GM12878 (cell line): ENCODE data around the gene ECI1. TPM values are rescaled to one million over a fixed set of nuclear protein-coding genes. Genes with fewer than 3 reads are reported as not detected.

ENCODE experiments used
- ATAC-seq: fragments of 200-7000 bp; cut with Tn5 transposase; 3 replicates; pipeline ENCODE4 v1.9.1; 2020; ENCODE audit warnings: mild to moderate bottlenecking, moderate library complexity
- BruUV-seq: library from RNA; stranded (reverse); fragments of 400-500 nt; replicated peaks from 2 replicates; lab custom pipeline; 2021; lab: Mats Ljungman, UMichigan
- CTCF ChIA-PET: fragments of 300-600 bp; sonication (Branson Sonifier 250); formaldehyde crosslinking; extraction: SDS; loops from one replicate; lab custom pipeline; 2021; ENCODE audit warnings: inconsistent platforms; lab: Yijun Ruan, JAX
- POLR2A ChIA-PET: fragments of 350-600 bp; formaldehyde crosslinking; extraction: SDS; loops from one replicate; lab custom pipeline; 2021; ENCODE audit warnings: inconsistent platforms; lab: Charles Lee
- RAD21 ChIA-PET: fragments of 300-600 bp; sonication (Branson Sonifier 250); formaldehyde crosslinking; loops from one replicate; lab custom pipeline; 2023; ENCODE audit warnings: antibody characterized with exemption; ENCODE audit not compliant: unreplicated experiment; lab: Charles Lee
- SMC1A ChIA-PET: fragments of 300-600 bp; sonication (Branson Sonifier 250); formaldehyde crosslinking; loops from one replicate; lab custom pipeline; 2023; ENCODE audit not compliant: unreplicated experiment, uncharacterized antibody; lab: Charles Lee
- DNase-seq: peaks from one replicate; pipeline ENCODE4 v3.0.0-alpha.2; 2011; ENCODE audit warnings: low read depth, low spot score
- FAIRE-seq: peaks from 3 replicates; lab custom pipeline; 2011; peaks lifted over from hg19 to GRCh38; lab: Jason Lieb, UNC
- H2AFZ ChIP-seq: 2 replicates; pipeline ENCODE4 v1.6.0; 2011; ENCODE audit warnings: low read depth, low read length, control low read depth; ENCODE audit not compliant: control insufficient read depth
- H3K27ac ChIP-seq: 2 replicates; pipeline ENCODE4 v1.5.1; 2011; ENCODE audit warnings: control low read depth; ENCODE audit not compliant: control insufficient read depth, insufficient read depth
- H3K27me3 ChIP-seq, 2 experiments: replicated peaks in 1 of 2; 2 replicates each; pipeline versions ENCODE4 v1.6.0 to v1.6.1; 2011; ENCODE audit warnings: low read length in 1 of 2; ENCODE audit not compliant: control insufficient read depth in 2 of 2, insufficient read depth in 2 of 2
- H3K36me3 ChIP-seq, 2 experiments: 2 replicates each; pipeline ENCODE4 v1.5.1; 2011; ENCODE audit warnings: low read length in 1 of 2; ENCODE audit not compliant: control insufficient read depth in 2 of 2, insufficient read depth in 2 of 2
- H3K4me1 ChIP-seq: 2 replicates; pipeline ENCODE4 v1.6.1; 2011; ENCODE audit warnings: mild to moderate bottlenecking, low read length, moderate library complexity, mixed read lengths; ENCODE audit not compliant: control insufficient read depth, insufficient read depth
- H3K4me2 ChIP-seq: 2 replicates; pipeline ENCODE4 v1.6.0; 2011; ENCODE audit warnings: control low read depth; ENCODE audit not compliant: control insufficient read depth, insufficient read depth
- H3K4me3 ChIP-seq: fragments of 200-600 bp; sonication (generic); 2 replicates; pipeline ENCODE4 v1.5.1; 2016
- H3K79me2 ChIP-seq: 2 replicates; pipeline ENCODE4 v1.6.0; 2011; ENCODE audit warnings: low read length; ENCODE audit not compliant: control insufficient read depth, insufficient read depth
- H3K9ac ChIP-seq: 2 replicates; pipeline ENCODE4 v1.8.0; 2011; ENCODE audit warnings: low read length, control low read depth, mixed read lengths; ENCODE audit not compliant: control insufficient read depth, insufficient read depth
- H3K9me3 ChIP-seq: replicated peaks from 3 replicates; pipeline ENCODE4 v1.5.1; 2011; ENCODE audit warnings: mild to moderate bottlenecking, low read length; ENCODE audit not compliant: control insufficient read depth, insufficient read depth
- H4K20me1 ChIP-seq: 2 replicates; pipeline ENCODE4 v1.6.0; 2011; ENCODE audit not compliant: control insufficient read depth, insufficient read depth
- CBX3 ChIP-seq: fragments of 200-600 bp; sonication (generic); IDR thresholded peaks from 2 replicates; pipeline ENCODE4 v1.6.1; 2016; ENCODE audit warnings: low read depth, borderline replicate concordance
- CEBPZ ChIP-seq: fragments of 150-350 bp; IDR thresholded peaks from 2 replicates; pipeline ENCODE4 v1.6.1; 2016; ENCODE audit warnings: low read depth, low read length
- EZH2 ChIP-seq: IDR thresholded peaks from 2 replicates; pipeline ENCODE4 v1.6.1; 2012; ENCODE audit warnings: low read depth, mild to moderate bottlenecking, control low read depth, inconsistent platforms, low read length, borderline replicate concordance; ENCODE audit not compliant: control insufficient read depth
- POLR2A ChIP-seq: IDR thresholded peaks from 2 replicates; pipeline ENCODE4 v1.6.1; 2011; ENCODE audit warnings: low read depth, mild to moderate bottlenecking, low read length
- POU2F2 ChIP-seq: IDR thresholded peaks from 3 replicates; pipeline ENCODE4 v1.6.1; 2011; ENCODE audit warnings: low read depth, mild to moderate bottlenecking, low read length, borderline replicate concordance
- RAD21 ChIP-seq: IDR thresholded peaks from 2 replicates; pipeline ENCODE4 v1.6.1; 2011; ENCODE audit warnings: mild to moderate bottlenecking, low read depth, low read length, moderate library complexity; ENCODE audit not compliant: insufficient read depth
- RB1 ChIP-seq: fragments of 450-650 bp; formaldehyde crosslinking; IDR thresholded peaks from 2 replicates; pipeline ENCODE4 v1.6.1; 2017; ENCODE audit warnings: mild to moderate bottlenecking, borderline replicate concordance
- RBBP5 ChIP-seq: fragments of 200-600 bp; sonication (generic); conservative IDR thresholded peaks from 2 replicates; pipeline ENCODE4 v1.6.1; 2016
- SPI1 ChIP-seq: IDR thresholded peaks from 2 replicates; pipeline ENCODE4 v1.6.1; 2011; ENCODE audit warnings: low read depth, mild to moderate bottlenecking, low read length, moderate library complexity, borderline replicate concordance; ENCODE audit not compliant: insufficient read depth
- TAF1 ChIP-seq: IDR thresholded peaks from 2 replicates; pipeline ENCODE4 v1.6.1; 2011; ENCODE audit warnings: mild to moderate bottlenecking, low read depth, low read length, borderline replicate concordance
- TCF12 ChIP-seq: IDR thresholded peaks from 2 replicates; pipeline ENCODE4 v1.6.1; 2011; ENCODE audit warnings: low read depth, mild to moderate bottlenecking, low read length
- ZNF274 ChIP-seq: IDR thresholded peaks from one replicate; pipeline ENCODE4 v1.8.0; 2011; ENCODE audit not compliant: insufficient read length, insufficient read depth
- ZNF687 ChIP-seq: fragments of 450-650 bp; IDR thresholded peaks from 2 replicates; pipeline ENCODE4 v1.6.1; 2017; ENCODE audit warnings: mild to moderate bottlenecking, moderate library complexity
- ZZZ3 ChIP-seq: IDR thresholded peaks from 2 replicates; pipeline ENCODE4 v1.6.1; 2011; ENCODE audit warnings: low read depth; ENCODE audit not compliant: control insufficient read depth, insufficient read length
- WGBS: methylation state at CpG from one replicate; pipeline ENCODE4 v1.1.6; 2016; ENCODE audit warnings: low lambda C conversion rate; ENCODE audit not compliant: insufficient replicate concordance, insufficient coverage; ENCODE audit errors: missing lambda C conversion rate; 5-methylcytosine and 5-hydroxymethylcytosine counted together
- in situ Hi-C: fragments of 300-500 bp; cut with MboI; formaldehyde crosslinking; loops from 9 replicates; pipeline ENCODE4 v1.14.3; 2018; ENCODE audit warnings: mixed read lengths
- intact Hi-C: fragments of 100-400 bp; cut with micrococcal nuclease; formaldehyde crosslinking; loops from one replicate; pipeline ENCODE4 v1.14.2; 2022; ENCODE audit not compliant: unreplicated experiment
- polyA plus RNA-seq, 11 experiments: library from polyadenylated mRNA; depleted of rRNA in 4 of 11; unstranded in 6 of 11; stranded (reverse) in 5 of 11; fragments of >200 nt; fragmentation: Nextera tagmentation in 4 of 11; fragmentation: Illumina TruSeq in 1 of 11; extraction: Ambion mirVana in 4 of 11; extraction: Trizol in 1 of 11; gene quantifications; 1 replicate in 1 of 11; 2 replicates in 10 of 11; pipeline versions ENCODE4 v1.2.1 to v1.2.3, GENCODE V29; 2011 to 2016; ENCODE audit warnings: inconsistent platforms in 2 of 11, missing spikeins in 2 of 11, low read depth in 1 of 11
- total RNA-seq, 4 experiments: library from RNA; depleted of rRNA in 3 of 4; stranded (reverse); fragments of >200 nt in 3 of 4; fragmentation: Illumina TruSeq in 1 of 4; extraction: Trizol in 1 of 4; gene quantifications; 2 replicates each; pipeline versions ENCODE4 v1.2.1 to v1.2.3, GENCODE V29; 2013 to 2021

ECI1 gene
- total and polyA plus RNA-seq, 10 of the 15 experiments (the other 5 are each of a cell fraction or from before 2014, with no cell fraction given), result 2.2 to 82.1 (median 24.8) TPM

DNA sequence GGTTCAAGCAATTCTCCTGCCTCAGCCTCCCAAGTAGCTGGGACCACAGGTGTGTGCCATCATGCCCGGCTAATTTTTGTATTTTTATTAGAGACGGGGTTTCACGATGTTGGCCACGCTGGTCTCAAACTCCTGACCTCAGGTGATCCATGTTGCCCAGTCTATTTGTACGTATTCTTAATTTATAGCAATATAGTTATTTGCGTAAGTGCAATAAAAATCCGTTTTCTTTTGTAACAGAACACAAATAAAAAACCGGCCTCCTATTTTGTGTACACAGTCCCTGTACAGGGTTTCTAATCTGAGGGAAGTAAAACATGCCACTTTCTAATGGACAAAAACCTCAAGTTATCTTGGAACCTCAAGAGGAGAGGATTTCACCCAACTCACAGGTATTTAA lies 8.9 kb upstream of the ECI1 start:
- no TSS peak for BruUV-seq
- peaks cover 39 to 59% of the 10 kb centered on the region in 2 experiments for H3K36me3 ChIP-seq
- no peaks in the 10 kb centered on the region for H3K9me3 ChIP-seq
- intact Hi-C loops (loop anchor here (5.0 to 10.0 kb wide), 2 partner anchors 103 to 245 kb away; partner anchors contain the start of gene TRAF7), in situ Hi-C loops (no loop called here)
- 98% methylated on average over 8 of the region's 8 CpGs for WGBS
- POLR2A ChIA-PET, result no interaction called here
- DNase-seq, result no peak
- RAD21 ChIA-PET, result no interaction called here
- H4K20me1 ChIP-seq, result peaks cover 11% of the 10 kb centered on the region
- H2AFZ ChIP-seq, result no peak overlapping the region
- SMC1A ChIA-PET, result no interaction called here
- H3K27me3 ChIP-seq, result no peaks in the 10 kb centered on the region
- ATAC-seq, result no peak
- CTCF ChIA-PET, result no interaction called here
- H3K4me2 ChIP-seq, result no peak overlapping the region
- H3K4me1 ChIP-seq, result no peaks in the 10 kb centered on the region
- FAIRE-seq, result no peak
- no peak overlapping the region for H3K9ac ChIP-seq
- no peak overlapping the region for H3K4me3 ChIP-seq
- H3K27ac ChIP-seq, result no peak overlapping the region
- H3K79me2 ChIP-seq, result peaks cover 26% of the 10 kb centered on the region
- TF ChIP-seq RBBP5 (no peak), ZZZ3 (no peak), SPI1 (no peak), CEBPZ (no peak), RAD21 (no peak), TAF1 (no peak), CBX3 (no peak), RB1 (no peak), ZNF687 (no peak), POLR2A (no peak), POU2F2 (no peak), TCF12 (no peak), ZNF274 (no peak), EZH2 (no peak)
